Measurements from ENCODE around the gene TAF1B.

The TAF1B gene

DNA sequence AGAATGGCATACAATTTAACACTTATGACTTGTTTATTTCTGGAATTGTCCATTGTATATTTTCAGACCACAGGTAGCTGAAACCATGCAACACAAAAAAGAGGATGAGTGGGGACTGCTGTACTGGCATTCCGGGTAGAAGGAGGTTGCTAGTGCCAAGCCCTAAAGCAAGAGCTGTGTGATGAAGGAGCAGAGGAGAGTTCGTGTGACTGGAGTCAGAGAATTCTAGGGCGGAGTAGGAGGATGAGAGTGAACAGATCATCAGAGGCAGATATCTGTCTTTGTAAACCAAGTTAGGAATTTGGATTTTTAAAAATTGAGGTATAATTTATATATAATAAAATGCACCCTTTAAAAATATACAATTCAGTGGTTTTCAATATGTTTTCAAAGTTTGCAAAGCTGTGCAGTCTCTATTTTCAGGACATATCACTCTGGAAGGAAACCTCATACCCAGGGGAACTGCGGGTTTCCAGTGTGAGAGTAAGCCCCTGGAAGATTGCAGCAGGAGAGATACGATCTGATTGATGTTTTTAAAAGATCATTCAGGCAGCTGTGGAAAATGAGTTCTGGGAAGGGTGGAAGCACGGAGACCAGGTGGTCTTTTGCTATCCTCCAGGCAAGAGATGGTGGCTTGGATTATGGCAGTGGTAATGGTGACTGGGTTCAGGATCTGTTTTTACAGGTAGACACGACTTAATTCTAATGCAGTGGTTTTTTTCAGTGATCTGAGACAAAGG, 36.4 kb downstream of the TAF1B start:
- peaks cover 0 to 14% (median 0%) of the 10 kb centered on the region in 11 experiments; a peak in 5 of 22 replicates for H4K20me1 ChIP-seq
- H3K9me3 ChIP-seq (replicated peaks in 1 of 11): peaks cover 0 to 15% (median 5%) of the 10 kb centered on the region in 11 experiments; a peak in 6 of 22 replicates
- H3K4me2 ChIP-seq: peak overlapping the region; percentile 3 to 88 (median 80); a peak in 21 of 22 replicates
- H3K27me3 ChIP-seq: no peaks in the 10 kb centered on the region
- H3K4me1 ChIP-seq: peaks cover 11 to 33% (median 27%) of the 10 kb centered on the region in 10 experiments
- TF ChIP-seq Cebpa-rat (IDR thresholded peaks at IDR 0.05): no peak; a peak in 1 of 22 replicates
- peak overlapping the region in 6 of 11 experiments; percentile 2 to 48 (median 10); a peak in 7 of 22 replicates for H3K9ac ChIP-seq
- peak overlapping the region in 5 of 11 experiments; percentile 4 to 47 (median 27); a peak in 5 of 22 replicates for H3K27ac ChIP-seq
- H3K4me3 ChIP-seq: peak overlapping the region in 5 of 10 experiments; percentile 4 to 45 (median 12); a peak in 5 of 20 replicates
- peaks cover 52 to 80% (median 64%) of the 10 kb centered on the region in 11 experiments for H3K36me3 ChIP-seq

GRCh38 chr2:9883897-9884296, 40.6 kb downstream of the TAF1B start:
- H3K9me3 ChIP-seq (replicated peaks in 1 of 11): peaks cover 26 to 39% (median 34%) of the 10 kb centered on the region in 11 experiments
- H3K4me2 ChIP-seq: no peak overlapping the region
- H3K4me1 ChIP-seq: peaks cover 11 to 24% (median 18%) of the 10 kb centered on the region in 10 experiments
- peaks cover 59 to 82% (median 67%) of the 10 kb centered on the region in 11 experiments for H3K36me3 ChIP-seq
- H4K20me1 ChIP-seq: peaks cover 0 to 14% (median 0%) of the 10 kb centered on the region in 11 experiments; a peak in 5 of 22 replicates
- TF ChIP-seq Cebpa-rat (IDR thresholded peaks at IDR 0.05): no peak
- no peak overlapping the region for H3K4me3 ChIP-seq
- H3K9ac ChIP-seq: no peak overlapping the region
- no peaks in the 10 kb centered on the region for H3K27me3 ChIP-seq
- no peak overlapping the region for H3K27ac ChIP-seq

DNA sequence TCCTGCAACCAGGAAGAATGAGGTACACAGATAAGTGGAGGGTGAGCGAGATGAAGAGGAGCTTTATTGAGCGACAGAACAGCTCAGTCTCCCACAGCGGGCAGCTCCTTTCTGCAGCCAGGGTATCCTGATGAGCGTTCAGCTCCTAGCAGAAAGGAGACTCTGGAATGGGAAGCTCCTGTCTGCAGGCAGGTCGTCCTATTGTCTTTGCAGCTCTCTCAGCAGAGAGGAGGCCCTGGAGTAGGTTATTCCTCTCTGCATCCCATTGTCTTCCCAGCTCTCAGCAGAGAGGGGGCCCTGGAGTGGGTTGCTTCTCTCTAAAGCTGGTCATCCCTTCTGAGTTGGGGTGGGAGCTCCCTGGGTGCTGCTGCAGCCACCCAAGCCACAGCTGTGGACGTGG, 41.2 kb downstream of the TAF1B start:
- Histone ChIP-seq H3K4me1 (peaks cover 7 to 18% (median 13%) of the 10 kb centered on the region in 10 experiments), H3K36me3 (peaks cover 60 to 88% (median 69%) of the 10 kb centered on the region in 11 experiments)
- no peak for TF ChIP-seq Cebpa-rat (IDR thresholded peaks at IDR 0.05)

GRCh38 chr2:9885036-9885684, 41.9 kb downstream of the TAF1B start:
- Histone ChIP-seq H3K27me3 (no peaks in the 10 kb centered on the region), H3K9me3 (replicated peaks in 1 of 11) (peaks cover 26 to 41% (median 34%) of the 10 kb centered on the region in 11 experiments), H4K20me1 (peaks cover 0 to 2% (median 0%) of the 10 kb centered on the region in 11 experiments; a peak in 1 of 22 replicates), H3K36me3 (peaks cover 60 to 95% (median 71%) of the 10 kb centered on the region in 11 experiments), H3K4me3 (no peak overlapping the region), H3K4me1 (peaks cover 5 to 11% (median 8%) of the 10 kb centered on the region in 10 experiments; a peak in 19 of 20 replicates), H3K9ac (no peak overlapping the region), H3K4me2 (no peak overlapping the region), H3K27ac (no peak overlapping the region)
- TF ChIP-seq Cebpa-rat (IDR thresholded peaks at IDR 0.05): no peak

More for the DNA sequence above, 41.2 kb downstream of the TAF1B start:
- H3K4me2 ChIP-seq: no peak overlapping the region
- no peak overlapping the region for H3K9ac ChIP-seq
- H3K9me3 ChIP-seq (replicated peaks in 1 of 11): peaks cover 26 to 41% (median 34%) of the 10 kb centered on the region in 11 experiments
- no peak overlapping the region for H3K27ac ChIP-seq
- no peak overlapping the region for H3K4me3 ChIP-seq
- no peaks in the 10 kb centered on the region for H3K27me3 ChIP-seq
- H4K20me1 ChIP-seq: peaks cover 0 to 10% (median 0%) of the 10 kb centered on the region in 11 experiments; a peak in 5 of 22 replicates

DNA sequence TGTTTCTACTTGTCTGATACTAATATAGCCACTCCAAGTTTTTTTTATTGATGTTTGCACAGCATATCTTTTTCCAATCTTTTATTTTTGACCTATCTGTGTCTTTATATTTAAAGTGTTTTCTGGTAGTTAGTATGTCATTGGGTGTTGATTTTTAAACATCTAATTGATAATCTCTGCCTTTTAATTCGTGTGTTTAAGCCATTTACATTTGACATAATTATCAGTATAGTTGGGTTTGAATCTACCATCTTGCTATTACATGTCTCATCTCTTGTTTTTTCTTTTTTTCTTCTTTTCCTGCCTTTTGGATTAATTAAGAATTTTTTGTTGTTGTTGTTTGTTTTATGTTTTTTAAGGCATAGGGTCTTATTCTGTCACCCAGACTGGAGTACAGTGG, 44.2 kb downstream of the TAF1B start:
- H3K4me1 ChIP-seq: peaks cover 0 to 8% (median 0%) of the 10 kb centered on the region in 10 experiments; a peak in 4 of 20 replicates
- no peaks in the 10 kb centered on the region for H4K20me1 ChIP-seq
- H3K9ac ChIP-seq: no peak overlapping the region
- no peak for TF ChIP-seq Cebpa-rat (IDR thresholded peaks at IDR 0.05)
- no peak overlapping the region for H3K4me3 ChIP-seq
- H3K27ac ChIP-seq: no peak overlapping the region
- H3K36me3 ChIP-seq: peaks cover 61 to 85% (median 73%) of the 10 kb centered on the region in 11 experiments
- no peaks in the 10 kb centered on the region for H3K27me3 ChIP-seq
- H3K9me3 ChIP-seq (replicated peaks in 1 of 11): peaks cover 26 to 41% (median 34%) of the 10 kb centered on the region in 11 experiments
- no peak overlapping the region for H3K4me2 ChIP-seq

DNA sequence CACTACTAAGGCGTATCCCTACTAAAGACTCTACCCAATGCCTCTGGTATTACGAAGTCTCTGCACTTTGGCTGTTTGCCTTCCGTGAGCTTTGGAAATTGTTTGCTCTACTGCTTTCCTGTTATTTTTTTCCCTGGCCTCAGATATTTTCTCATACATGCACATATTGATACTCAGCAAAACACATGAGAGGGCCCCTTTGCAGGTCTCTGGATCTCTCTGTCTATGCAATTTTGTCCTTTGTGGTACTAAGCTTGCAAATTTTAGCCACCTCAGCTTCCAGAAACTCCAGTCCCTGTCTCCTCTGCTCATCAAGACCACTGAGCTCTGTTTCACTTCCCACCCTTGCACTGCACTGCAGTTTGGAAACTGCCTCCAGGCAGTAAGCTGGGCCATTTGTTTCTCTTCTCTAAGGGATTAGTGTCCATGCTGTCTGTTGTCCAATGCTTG, 46.6 kb downstream of the TAF1B start:
- TF ChIP-seq Cebpa-rat (IDR thresholded peaks at IDR 0.05): no peak
- H3K9ac ChIP-seq: no peak overlapping the region
- H3K27ac ChIP-seq: no peak overlapping the region
- H4K20me1 ChIP-seq: 0 out of 22 replicates have a peak, but pooled peaks cover 0 to 5% (median 0%) of the 10 kb centered on the region in 11 experiments
- H3K4me3 ChIP-seq: no peak overlapping the region
- H3K4me1 ChIP-seq: peaks cover 5 to 9% (median 7%) of the 10 kb centered on the region in 10 experiments; a peak in 18 of 20 replicates
- peak overlapping the region in 2 of 11 experiments; percentile 6 to 40; a peak in 1 of 22 replicates for H3K4me2 ChIP-seq
- H3K9me3 ChIP-seq (replicated peaks in 1 of 11): peaks cover 25 to 38% (median 32%) of the 10 kb centered on the region in 11 experiments
- H3K36me3 ChIP-seq: peaks cover 40 to 66% (median 53%) of the 10 kb centered on the region in 11 experiments
- H3K27me3 ChIP-seq: no peaks in the 10 kb centered on the region

- peaks cover 16 to 42% (median 30%) of the 10 kb centered on the region in 11 experiments for H3K36me3 ChIP-seq
- peaks cover 10 to 20% (median 16%) of the 10 kb centered on the region in 11 experiments for H3K9me3 ChIP-seq (replicated peaks in 1 of 11)
- no peak overlapping the region for H3K9ac ChIP-seq
- no peak for TF ChIP-seq Cebpa-rat (IDR thresholded peaks at IDR 0.05)
- H4K20me1 ChIP-seq: peaks cover 0 to 11% (median 0%) of the 10 kb centered on the region in 11 experiments; a peak in 3 of 22 replicates
- H3K27me3 ChIP-seq: no peaks in the 10 kb centered on the region
- no peak overlapping the region for H3K27ac ChIP-seq
- no peak overlapping the region for H3K4me3 ChIP-seq
- peaks cover 11 to 32% (median 14%) of the 10 kb centered on the region in 10 experiments for H3K4me1 ChIP-seq
- H3K4me2 ChIP-seq: no peak overlapping the region
These were observed 49.0 kb downstream of the TAF1B start for GRCh38 chr2:9892236-9892635.

DNA sequence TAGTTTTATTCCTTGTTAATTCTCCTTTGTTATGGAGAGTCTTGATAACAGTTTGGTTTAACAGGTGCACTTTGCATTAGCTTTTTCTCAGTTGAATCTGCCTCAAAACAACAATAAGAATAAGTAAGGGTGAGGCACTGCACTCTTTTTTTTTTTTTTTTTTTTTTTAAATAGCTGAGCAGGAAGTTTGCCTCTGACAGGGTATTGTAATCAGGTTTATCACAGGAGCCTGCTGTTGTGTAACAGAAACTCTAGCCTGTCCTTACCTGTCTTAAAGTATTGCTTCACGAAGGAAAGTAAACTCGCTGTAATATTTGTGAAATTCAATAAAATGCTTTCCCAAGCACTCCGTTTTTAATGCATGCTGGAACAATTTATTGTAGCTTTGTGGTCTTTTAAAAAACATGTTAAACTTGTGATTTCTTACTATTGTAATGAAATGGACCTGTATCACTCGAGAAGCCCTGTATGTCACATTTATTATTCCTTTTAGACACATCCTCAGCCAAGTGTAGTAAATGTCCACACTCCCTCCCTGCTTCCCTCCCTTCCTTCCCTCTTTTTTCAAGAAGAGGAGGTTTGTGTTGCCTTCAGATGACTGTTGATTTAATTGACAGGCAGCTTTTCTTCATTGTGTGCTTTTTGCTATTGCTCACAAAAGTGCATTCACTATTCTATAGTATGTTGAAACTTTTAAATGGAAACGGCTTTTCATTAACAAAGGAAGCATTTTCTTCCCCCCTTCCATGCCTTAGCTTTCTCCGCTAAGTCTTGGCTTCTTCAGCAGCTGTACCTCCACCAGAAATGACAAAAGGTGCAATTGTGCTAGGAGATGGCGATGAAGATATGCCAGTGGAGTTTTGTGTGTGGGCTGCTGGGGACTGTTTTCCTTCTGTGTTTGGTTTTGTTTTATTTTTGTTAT, 52.7 kb downstream of the TAF1B start:
- peaks cover 5 to 14% (median 10%) of the 10 kb centered on the region in 11 experiments; a peak in 16 of 22 replicates for H3K36me3 ChIP-seq
- no peak overlapping the region for H3K9ac ChIP-seq
- no peak overlapping the region for H3K27ac ChIP-seq
- peaks cover 0 to 11% (median 0%) of the 10 kb centered on the region in 11 experiments; a peak in 3 of 22 replicates for H4K20me1 ChIP-seq
- no peak for TF ChIP-seq Cebpa-rat (IDR thresholded peaks at IDR 0.05)
- H3K4me3 ChIP-seq: no peak overlapping the region
- no peaks in the 10 kb centered on the region for H3K9me3 ChIP-seq (replicated peaks in 1 of 11)
- no peak overlapping the region for H3K4me2 ChIP-seq
- H3K4me1 ChIP-seq: peaks cover 12 to 37% (median 18%) of the 10 kb centered on the region in 10 experiments
- no peaks in the 10 kb centered on the region for H3K27me3 ChIP-seq

All from BLaER1 treated with 17β-estradiol and CSF1 and Interleukin-3, amounts not matched to agents 10 nM and 100 nM (cell line).